ENCODE data around the gene LRP3. TPM values are rescaled to one million over a fixed set of nuclear protein-coding genes. Genes with fewer than 3 reads are reported as not detected.
A peak's percentile ranks its signal among the peaks of the same experiment; 100 is the strongest.

The LRP3 gene
- total and polyA plus RNA-seq, 2 donors (not counting 1 experiment from before 2014, with no cell fraction given) = 0.10 TPM; not detected in 1

DNA sequence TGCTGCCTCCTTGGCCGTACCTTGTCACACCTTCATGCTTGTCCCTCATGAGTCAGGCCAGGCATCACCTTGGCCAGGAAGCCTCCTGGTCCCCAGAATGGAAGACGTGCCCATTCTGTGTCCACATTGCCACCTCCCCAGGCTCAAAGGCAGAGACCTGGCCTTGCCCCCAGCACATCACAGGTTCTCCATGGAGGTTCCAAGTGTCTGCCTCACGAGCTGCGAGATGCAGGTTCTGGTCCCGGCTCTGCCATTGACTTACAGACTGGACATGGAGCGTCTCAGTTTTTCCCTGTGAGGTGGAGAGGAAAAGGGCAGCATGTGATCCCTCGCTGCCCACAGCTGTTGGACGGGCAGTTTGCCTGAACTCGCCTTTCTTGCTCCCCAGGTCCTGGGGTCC, 40.6 kb downstream of the LRP3 start:
- ChIA-PET POLR2A (no interaction called here), CTCF (interaction anchor here (1.0 to 14.9 kb wide), 11 partner anchors 11 to 196 kb away, joined by 3 to 211 read pairs (median 6); no protein-coding TSS in a partner anchor)
- Histone ChIP-seq H3K4me1 (ENCODE audit: control insufficient read depth in 2 of 2, insufficient read depth in 2 of 2, low read length in 2 of 2) (peaks cover 0 to 6% of the 10 kb centered on the region in 2 donors), H2AFZ (ENCODE audit: insufficient read depth, low read depth, low read length, poor library complexity, severe bottlenecking) (no peak overlapping the region), H3K4me2 (replicated peaks; ENCODE audit: low read depth, low read length, poor library complexity, severe bottlenecking) (no peak overlapping the region), H3K27me3 (replicated peaks in 1 of 4; ENCODE audit: control extremely low read depth in 1 of 4, control insufficient read depth in 3 of 4, insufficient read depth in 4 of 4, low read length in 3 of 4) (peaks cover 0 to 5% (median 0%) of the 10 kb centered on the region in 4 experiments), H3K9ac (ENCODE audit: low read length) (no peak overlapping the region), H3K4me3 (ENCODE audit: control extremely low read depth in 1 of 5, extremely low read depth in 1 of 5, insufficient read depth in 1 of 5, low read depth in 2 of 5, low read length in 4 of 5) (no peak overlapping the region), H3K36me3 (replicated peaks in 1 of 2; ENCODE audit: control extremely low read depth in 1 of 2, control insufficient read depth in 1 of 2, extremely low read depth in 1 of 2, insufficient read depth in 2 of 2, low read length in 1 of 2) (no peaks in the 10 kb centered on the region), H4K20me1 (ENCODE audit: control insufficient read depth, insufficient read depth, low read length, poor library complexity, severe bottlenecking) (no peaks in the 10 kb centered on the region), H3K79me2 (ENCODE audit: control insufficient read depth, insufficient read depth, low read length) (no peaks in the 10 kb centered on the region), H3K9me3 (ENCODE audit: control extremely low read depth in 1 of 3, control insufficient read depth in 2 of 3, insufficient read depth in 1 of 3, low read length in 2 of 3) (no peaks in the 10 kb centered on the region), H3K27ac (ENCODE audit: low read length in 2 of 2) (no peak overlapping the region)
- no peak for DNase-seq
- H3K9me3 Mint-ChIP-seq (ENCODE audit: insufficient read depth) = no peaks in the 10 kb centered on the region
- intact Hi-C loops (cut with micrococcal nuclease) = loop anchor here (1.0 to 10.0 kb wide), 2 partner anchors 173 to 1480 kb away; no protein-coding TSS in a partner anchor
- H3K4me1 Mint-ChIP-seq = peaks cover 6% of the 10 kb centered on the region
- H3K4me3 Mint-ChIP-seq = no peak overlapping the region
- ATAC-seq (ENCODE audit: low read depth) = no peak
- TF ChIP-seq, protein P1, sequence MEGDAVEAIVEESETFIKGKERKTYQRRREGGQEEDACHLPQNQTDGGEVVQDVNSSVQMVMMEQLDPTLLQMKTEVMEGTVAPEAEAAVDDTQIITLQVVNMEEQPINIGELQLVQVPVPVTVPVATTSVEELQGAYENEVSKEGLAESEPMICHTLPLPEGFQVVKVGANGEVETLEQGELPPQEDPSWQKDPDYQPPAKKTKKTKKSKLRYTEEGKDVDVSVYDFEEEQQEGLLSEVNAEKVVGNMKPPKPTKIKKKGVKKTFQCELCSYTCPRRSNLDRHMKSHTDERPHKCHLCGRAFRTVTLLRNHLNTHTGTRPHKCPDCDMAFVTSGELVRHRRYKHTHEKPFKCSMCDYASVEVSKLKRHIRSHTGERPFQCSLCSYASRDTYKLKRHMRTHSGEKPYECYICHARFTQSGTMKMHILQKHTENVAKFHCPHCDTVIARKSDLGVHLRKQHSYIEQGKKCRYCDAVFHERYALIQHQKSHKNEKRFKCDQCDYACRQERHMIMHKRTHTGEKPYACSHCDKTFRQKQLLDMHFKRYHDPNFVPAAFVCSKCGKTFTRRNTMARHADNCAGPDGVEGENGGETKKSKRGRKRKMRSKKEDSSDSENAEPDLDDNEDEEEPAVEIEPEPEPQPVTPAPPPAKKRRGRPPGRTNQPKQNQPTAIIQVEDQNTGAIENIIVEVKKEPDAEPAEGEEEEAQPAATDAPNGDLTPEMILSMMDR (IDR thresholded peaks at IDR 0.05) = no peak
- no peak for TF ChIP-seq EZH2 (IDR thresholded peaks at IDR 0.05; ENCODE audit: borderline replicate concordance, insufficient read depth, low read depth, low read length, poor library complexity, severe bottlenecking)
- 70% methylated on average over 6 of the region's 9 CpGs for WGBS (ENCODE audit: insufficient coverage)
- no peak overlapping the region for H3K27ac Mint-ChIP-seq
- H3K27me3 Mint-ChIP-seq = peaks cover 16% of the 10 kb centered on the region

DNA sequence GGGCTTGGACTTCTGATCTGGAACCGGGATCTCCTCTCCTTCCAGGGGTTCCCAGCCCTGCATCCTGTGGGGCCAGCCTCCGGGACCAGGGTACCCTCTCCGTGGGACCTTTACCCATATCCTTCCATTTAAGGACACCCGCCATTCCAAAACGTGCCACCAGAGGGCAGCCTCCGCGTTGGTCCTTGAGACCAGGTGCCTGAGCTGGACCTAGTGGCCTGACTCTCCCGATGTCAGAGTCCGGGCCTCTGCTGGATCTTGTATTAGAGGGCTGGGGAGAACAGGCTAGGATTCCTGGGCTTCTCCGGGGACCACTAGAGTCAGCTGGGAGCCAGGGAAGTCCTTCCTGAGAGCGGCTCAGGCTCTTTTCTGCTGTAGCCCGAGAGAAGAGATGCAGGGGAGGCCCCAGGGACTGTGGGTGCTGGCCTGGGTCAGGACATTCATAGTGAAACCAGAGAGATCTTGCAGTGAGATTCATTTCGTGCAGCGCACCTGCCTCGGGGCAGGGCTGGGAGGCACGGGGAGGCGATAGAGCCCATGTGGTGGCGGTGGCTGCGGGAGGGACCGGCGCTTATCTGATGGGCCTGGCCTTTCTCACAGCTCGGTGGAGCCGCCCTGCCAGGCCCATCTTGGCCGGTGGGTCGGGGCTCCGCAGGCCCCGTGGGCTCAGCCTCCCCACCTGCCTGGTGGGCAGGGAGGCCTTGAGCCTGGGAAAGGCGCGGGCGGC, 41.3 kb downstream of the LRP3 start:
- ChIA-PET CTCF (interaction anchor here (0.5 to 14.9 kb wide), 21 partner anchors 8 to 713 kb away, joined by 3 to 211 read pairs (median 5); partner anchors contain the start of genes CEBPA and CEBPG), POLR2A (no interaction called here)
- Histone ChIP-seq H3K9me3 (ENCODE audit: control extremely low read depth in 1 of 3, control insufficient read depth in 2 of 3, insufficient read depth in 1 of 3, low read length in 2 of 3) (no peaks in the 10 kb centered on the region), H2AFZ (ENCODE audit: insufficient read depth, low read depth, low read length, poor library complexity, severe bottlenecking) (peak overlapping the region; percentile 64), H3K36me3 (replicated peaks in 1 of 2; ENCODE audit: control extremely low read depth in 1 of 2, control insufficient read depth in 1 of 2, extremely low read depth in 1 of 2, insufficient read depth in 2 of 2, low read length in 1 of 2) (no peaks in the 10 kb centered on the region), H3K4me2 (replicated peaks; ENCODE audit: low read depth, low read length, poor library complexity, severe bottlenecking) (peak overlapping the region; percentile 57), H3K4me3 (ENCODE audit: control extremely low read depth in 1 of 5, extremely low read depth in 1 of 5, insufficient read depth in 1 of 5, low read depth in 2 of 5, low read length in 4 of 5) (peak overlapping the region in 2 of 5 experiments; percentile 25 to 31), H3K27me3 (replicated peaks in 1 of 4; ENCODE audit: control extremely low read depth in 1 of 4, control insufficient read depth in 3 of 4, insufficient read depth in 4 of 4, low read length in 3 of 4) (peaks cover 0 to 5% (median 0%) of the 10 kb centered on the region in 4 experiments), H3K79me2 (ENCODE audit: control insufficient read depth, insufficient read depth, low read length) (no peaks in the 10 kb centered on the region), H4K20me1 (ENCODE audit: control insufficient read depth, insufficient read depth, low read length, poor library complexity, severe bottlenecking) (no peaks in the 10 kb centered on the region), H3K9ac (ENCODE audit: low read length) (no peak overlapping the region), H3K4me1 (ENCODE audit: control insufficient read depth in 2 of 2, insufficient read depth in 2 of 2, low read length in 2 of 2) (peaks cover 0 to 6% of the 10 kb centered on the region in 2 donors), H3K27ac (ENCODE audit: low read length in 2 of 2) (no peak overlapping the region)
- TF ChIP-seq, protein P1 (IDR thresholded peaks at IDR 0.05) = peak; percentile 95
- TF ChIP-seq EZH2 (IDR thresholded peaks at IDR 0.05; ENCODE audit: borderline replicate concordance, insufficient read depth, low read depth, low read length, poor library complexity, severe bottlenecking) = no peak
- intact Hi-C loops (cut with micrococcal nuclease) = loop anchor here (1.0 to 10.0 kb wide), 2 partner anchors 172 to 1479 kb away; no protein-coding TSS in a partner anchor
- H3K9me3 Mint-ChIP-seq (ENCODE audit: insufficient read depth) = no peaks in the 10 kb centered on the region
- ATAC-seq (ENCODE audit: low read depth) = peak; percentile 58
- DNase-seq = peak; percentile 78
- H3K4me1 Mint-ChIP-seq = peaks cover 6% of the 10 kb centered on the region
- H3K27me3 Mint-ChIP-seq = peaks cover 11% of the 10 kb centered on the region
- peak overlapping the region; percentile 51 for H3K4me3 Mint-ChIP-seq
- no peak overlapping the region for H3K27ac Mint-ChIP-seq
- 40% methylated on average over 30 of the region's 30 CpGs for WGBS (ENCODE audit: insufficient coverage)

Measured in B cell (primary cell).